Skeletal muscle satellite cell (primary cell): ENCODE results near the gene PPP1R15A.

Experiments used
- H3K27me3 ChIP-seq: 2 replicates; pipeline ENCODE4 v1.7.0; 2013; ENCODE audit warnings: low read length; ENCODE audit not compliant: control insufficient read depth, insufficient read depth
- H3K36me3 ChIP-seq: 2 replicates; pipeline ENCODE4 v1.7.0; 2013; ENCODE audit warnings: mild to moderate bottlenecking, control low read depth, low read length; ENCODE audit not compliant: insufficient read depth
- H3K4me1 ChIP-seq: 2 replicates; pipeline ENCODE4 v1.7.0; 2013; ENCODE audit warnings: low read length; ENCODE audit not compliant: control insufficient read depth, insufficient read depth
- H3K4me2 ChIP-seq: 2 replicates; pipeline ENCODE4 v1.7.0; 2013; ENCODE audit warnings: mild to moderate bottlenecking, low read length
- H3K4me3 ChIP-seq: 2 replicates; pipeline ENCODE4 v1.7.0; 2013; ENCODE audit warnings: low read length
- H3K9ac ChIP-seq: 2 replicates; pipeline ENCODE4 v1.7.0; 2013; ENCODE audit warnings: mild to moderate bottlenecking, low read depth, low read length, moderate library complexity
- H3K9me3 ChIP-seq: replicated peaks from 2 replicates; pipeline ENCODE4 v1.7.0; 2013; ENCODE audit warnings: mild to moderate bottlenecking, control low read depth, low read length

The PPP1R15A gene

GRCh38 chr19:48921721-48922500 lies 49.7 kb downstream of the PPP1R15A start:
- no peaks in the 10 kb centered on the region for H3K9me3 ChIP-seq
- H3K36me3 ChIP-seq, result peaks cover 45% of the 10 kb centered on the region
- no peak overlapping the region for H3K4me3 ChIP-seq
- no peaks in the 10 kb centered on the region for H3K27me3 ChIP-seq
- no peak overlapping the region for H3K4me2 ChIP-seq
- peaks cover 22% of the 10 kb centered on the region for H3K4me1 ChIP-seq
- H3K9ac ChIP-seq, result no peak overlapping the region

- Histone ChIP-seq H3K27me3 (no peaks in the 10 kb centered on the region), H3K9me3 (no peaks in the 10 kb centered on the region), H3K9ac (no peak overlapping the region), H3K4me2 (no peak overlapping the region), H3K36me3 (peaks cover 44% of the 10 kb centered on the region), H3K4me1 (peaks cover 24% of the 10 kb centered on the region), H3K4me3 (no peak overlapping the region)
Observed at GRCh38 chr19:48922548-48923490, 50.6 kb downstream of the PPP1R15A start.

- H3K4me1 ChIP-seq, result peaks cover 27% of the 10 kb centered on the region
- H3K27me3 ChIP-seq, result no peaks in the 10 kb centered on the region
- no peak overlapping the region for H3K4me3 ChIP-seq
- no peaks in the 10 kb centered on the region for H3K9me3 ChIP-seq
- peaks cover 24% of the 10 kb centered on the region for H3K36me3 ChIP-seq
- H3K4me2 ChIP-seq, result no peak overlapping the region
- H3K9ac ChIP-seq, result peak overlapping the region; percentile 26
Observed at GRCh38 chr19:48925240-48925843, 53.1 kb downstream of the PPP1R15A start.
